SK-N-SH treated with all-trans-retinoic acid at 6 μM for 48 hours (cell line): Measurements from ENCODE around the gene FLRT1.

Experiments used
- ATAC-seq: fragments of 200-7000 bp; cut with Tn5 transposase; 3 replicates; pipeline ENCODE4 v1.9.1; 2020; ENCODE audit warnings: mild to moderate bottlenecking, moderate library complexity
- BACH2 ChIP-seq: fragments of 250-450 bp; sonication (Bioruptor Pico); IDR thresholded peaks from 2 replicates; pipeline ENCODE4 v1.9.0; 2021; ENCODE audit warnings: mild to moderate bottlenecking, borderline replicate concordance
- CREB5 ChIP-seq: fragments of 250-450 bp; sonication (Bioruptor Pico); IDR thresholded peaks from 2 replicates; pipeline ENCODE4 v1.5.1; 2020; ENCODE audit warnings: low read depth, mild to moderate bottlenecking, moderate library complexity
- CSDC2 ChIP-seq: fragments of 250-450 bp; sonication (Bioruptor Pico); IDR thresholded peaks from 2 replicates; pipeline ENCODE4 v1.5.0; 2020; ENCODE audit warnings: mild to moderate bottlenecking, moderate library complexity
- CSRNP3 ChIP-seq: fragments of 250-450 bp; sonication (Bioruptor Pico); IDR thresholded peaks from 2 replicates; pipeline ENCODE4 v1.5.1; 2021; ENCODE audit warnings: mild to moderate bottlenecking, moderate library complexity
- ESRRG ChIP-seq: fragments of 250-450 bp; sonication (Bioruptor Pico); IDR thresholded peaks from 2 replicates; pipeline ENCODE4 v1.6.1; 2021; ENCODE audit warnings: mild to moderate bottlenecking
- GLIS3 ChIP-seq: fragments of 250-450 bp; sonication (Bioruptor Pico); IDR thresholded peaks from 2 replicates; pipeline ENCODE4 v1.5.0; 2020; ENCODE audit warnings: mild to moderate bottlenecking, moderate library complexity
- ISL1 ChIP-seq: fragments of 250-450 bp; sonication (Bioruptor Pico); IDR thresholded peaks from 2 replicates; pipeline ENCODE4 v2.1.2; 2022; ENCODE audit warnings: mild to moderate bottlenecking, moderate library complexity
- OSR1 ChIP-seq: fragments of 250-450 bp; sonication (Bioruptor Pico); IDR thresholded peaks from 2 replicates; pipeline ENCODE4 v1.8.0; 2022; ENCODE audit warnings: moderate library complexity, mild to moderate bottlenecking, inconsistent platforms
- PATZ1 ChIP-seq: fragments of 250-450 bp; sonication (Bioruptor Pico); IDR thresholded peaks from 2 replicates; pipeline ENCODE4 v1.8.0; 2020; ENCODE audit warnings: mild to moderate bottlenecking, moderate library complexity, borderline replicate concordance
- POU6F1 ChIP-seq: fragments of 250-450 bp; sonication (Bioruptor Pico); IDR thresholded peaks from 2 replicates; pipeline ENCODE4 v1.8.0; 2021; ENCODE audit warnings: low read depth, mild to moderate bottlenecking, moderate library complexity, borderline replicate concordance
- PPARA ChIP-seq: fragments of 250-450 bp; sonication (Bioruptor Pico); IDR thresholded peaks from 2 replicates; pipeline ENCODE4 v1.5.0; 2020; ENCODE audit warnings: mild to moderate bottlenecking, borderline replicate concordance
- RARB ChIP-seq: fragments of 250-450 bp; sonication (Bioruptor Pico); IDR thresholded peaks from 2 replicates; pipeline ENCODE4 v1.8.0; 2021; ENCODE audit warnings: mild to moderate bottlenecking, moderate library complexity
- SNAI2 ChIP-seq: fragments of 250-450 bp; sonication (Bioruptor Pico); IDR thresholded peaks from 2 replicates; pipeline ENCODE4 v1.5.0; 2020; ENCODE audit warnings: mild to moderate bottlenecking, moderate library complexity
- TOX ChIP-seq: fragments of 250-450 bp; sonication (Bioruptor Pico); IDR thresholded peaks from 2 replicates; pipeline ENCODE4 v1.8.0; 2021; ENCODE audit warnings: mild to moderate bottlenecking, moderate library complexity, borderline replicate concordance
- TSHZ2 ChIP-seq: fragments of 250-450 bp; sonication (Bioruptor Pico); IDR thresholded peaks from 2 replicates; pipeline ENCODE4 v1.5.0; 2020; ENCODE audit warnings: mild to moderate bottlenecking, moderate library complexity
- ZC3H10 ChIP-seq: fragments of 250-450 bp; sonication (Bioruptor Pico); IDR thresholded peaks from 2 replicates; pipeline ENCODE4 v1.5.1; 2021; ENCODE audit warnings: mild to moderate bottlenecking, moderate library complexity
- ZFP30 ChIP-seq: fragments of 450-650 bp; formaldehyde crosslinking; IDR thresholded peaks from 2 replicates; pipeline ENCODE4 v1.5.0; 2022; ENCODE audit warnings: mild to moderate bottlenecking, moderate library complexity
- ZNF70 ChIP-seq: fragments of 450-650 bp; formaldehyde crosslinking; IDR thresholded peaks from 2 replicates; pipeline ENCODE4 v1.5.0; 2020; ENCODE audit warnings: mild to moderate bottlenecking, moderate library complexity
- ZNF8 ChIP-seq: fragments of 450-650 bp; formaldehyde crosslinking; IDR thresholded peaks from 2 replicates; pipeline ENCODE4 v1.5.0; 2020; ENCODE audit warnings: mild to moderate bottlenecking, moderate library complexity

Gene FLRT1

GRCh38 chr11:64060263-64060860 lies 24.6 kb downstream of the FLRT1 start:
- no peak for TF ChIP-seq ESRRG
- no peak for TF ChIP-seq SNAI2 (CRISPR knock-in tag)
- no peak for TF ChIP-seq ZNF8 (CRISPR knock-in tag)
- TF ChIP-seq ISL1 (CRISPR knock-in tag), result no peak
- no peak for TF ChIP-seq CSRNP3
- no peak for TF ChIP-seq ZNF70
- TF ChIP-seq BACH2 (CRISPR knock-in tag), result no peak
- no peak for TF ChIP-seq RARB (CRISPR knock-in tag)
- no peak for TF ChIP-seq CREB5 (CRISPR knock-in tag)
- no peak for TF ChIP-seq PPARA (CRISPR knock-in tag)
- no peak for TF ChIP-seq ZC3H10 (CRISPR knock-in tag)
- no peak for TF ChIP-seq ZFP30 (CRISPR knock-in tag)
- TF ChIP-seq CSDC2 (CRISPR knock-in tag), result no peak
- no peak for TF ChIP-seq TSHZ2 (CRISPR knock-in tag)
- no peak for ATAC-seq

- ATAC-seq, result peak; percentile 53
- no peak for TF ChIP-seq OSR1
- no peak for TF ChIP-seq BACH2 (CRISPR knock-in tag)
- no peak for TF ChIP-seq CSDC2 (CRISPR knock-in tag)
- no peak for TF ChIP-seq POU6F1 (CRISPR knock-in tag)
- no peak for TF ChIP-seq PATZ1
- no peak for TF ChIP-seq ESRRG
- no peak for TF ChIP-seq GLIS3
- no peak for TF ChIP-seq RARB (CRISPR knock-in tag)
- no peak for TF ChIP-seq TOX
These were observed 25.2 kb downstream of the FLRT1 start for GRCh38 chr11:64060861-64061444.

GRCh38 chr11:64062185-64063039 lies 26.7 kb downstream of the FLRT1 start:
- TF ChIP-seq OSR1 (no peak), ESRRG (no peak), GLIS3 (no peak)
- TF ChIP-seq, all 23 proteins: peak for 0
- ATAC-seq, result no peak
